H1 (cell line): ENCODE results near the gene CNN3. TPM values are rescaled to one million over a fixed set of nuclear protein-coding genes. Genes with fewer than 3 reads are reported as not detected.

Experiments used
- CTCF ChIA-PET: fragments of 300-600 bp; sonication (Branson Sonifier 250); formaldehyde crosslinking; loops from one replicate; lab custom pipeline; 2021; ENCODE audit not compliant: partially characterized antibody; lab: Charles Lee
- POLR2A ChIA-PET: fragments of 300-600 bp; sonication (Branson Sonifier 250); formaldehyde crosslinking; loops from one replicate; lab custom pipeline; 2021; ENCODE audit warnings: inconsistent platforms; ENCODE audit not compliant: partially characterized antibody; lab: Charles Lee
- DNase-seq, 2 experiments: peaks; one replicate each; pipeline versions ENCODE4 v3.0.0 to v3.0.0-alpha.2; 2010 to 2022; ENCODE audit warnings: low spot score in 2 of 2, low read depth in 1 of 2, mixed read lengths in 1 of 2
- FAIRE-seq: peaks from 2 replicates; lab custom pipeline; 2011; peaks lifted over from hg19 to GRCh38; lab: Jason Lieb, UNC
- H2AFZ ChIP-seq: 2 replicates; pipeline ENCODE4 v1.8.1; 2012; ENCODE audit warnings: low read length, inconsistent platforms
- H2AK5ac ChIP-seq: 2 replicates; pipeline ENCODE4 v1.6.1; 2013; ENCODE audit warnings: low read depth, low read length
- H2BK120ac ChIP-seq: replicated peaks from 2 replicates; pipeline ENCODE3; 2013; ENCODE audit warnings: low read depth, low read length, inconsistent platforms
- H2BK12ac ChIP-seq: 2 replicates; pipeline ENCODE4 v1.6.1; 2013; ENCODE audit warnings: low read depth, low read length
- H2BK15ac ChIP-seq: 2 replicates; pipeline ENCODE4 v1.6.1; 2013; ENCODE audit warnings: low read length
- H2BK20ac ChIP-seq: 2 replicates; pipeline ENCODE4 v1.6.1; 2013; ENCODE audit warnings: low read length
- H2BK5ac ChIP-seq: 2 replicates; pipeline ENCODE4 v1.6.1; 2013; ENCODE audit warnings: low read depth, low read length
- H3K14ac ChIP-seq: 2 replicates; pipeline ENCODE4 v1.6.1; 2013; ENCODE audit warnings: inconsistent platforms; ENCODE audit not compliant: insufficient read length
- H3K18ac ChIP-seq: 2 replicates; pipeline ENCODE4 v1.6.1; 2013; ENCODE audit warnings: low read length; ENCODE audit errors: extremely low read depth
- H3K23ac ChIP-seq: 2 replicates; pipeline ENCODE4 v1.6.1; 2013; ENCODE audit warnings: inconsistent platforms; ENCODE audit not compliant: insufficient read length
- H3K23me2 ChIP-seq: 2 replicates; pipeline ENCODE4 v1.6.1; 2013; ENCODE audit warnings: low read depth, low read length
- H3K27ac ChIP-seq: 2 replicates; pipeline ENCODE4 v1.6.1; 2011; ENCODE audit warnings: low read depth, low read length, inconsistent platforms
- H3K27me3 ChIP-seq, 4 experiments: replicated peaks in 1 of 4; 1 replicate in 1 of 4; 2 replicates in 3 of 4; pipeline versions ENCODE4 v1.6.1 to v1.8.1; 2011 to 2013; ENCODE audit warnings: low read length in 3 of 4, mild to moderate bottlenecking in 3 of 4, inconsistent platforms in 2 of 4, mixed read lengths in 2 of 4, moderate library complexity in 1 of 4; ENCODE audit not compliant: control insufficient read depth in 3 of 4, insufficient read depth in 3 of 4; ENCODE audit errors: extremely low read depth in 1 of 4
- H3K36me3 ChIP-seq, 4 experiments: 2 replicates each; pipeline versions ENCODE4 v1.6.1 to v1.8.1; 2011 to 2013; ENCODE audit warnings: mild to moderate bottlenecking in 4 of 4, low read length in 3 of 4, moderate library complexity in 2 of 4, control low read depth in 1 of 4, inconsistent platforms in 1 of 4; ENCODE audit not compliant: insufficient read depth in 4 of 4, control insufficient read depth in 2 of 4
- H3K4ac ChIP-seq: replicated peaks from 2 replicates; pipeline ENCODE3; 2013; ENCODE audit warnings: low read length, low read depth, mixed read lengths, inconsistent platforms; ENCODE audit not compliant: insufficient read length
- H3K4me1 ChIP-seq, 4 experiments: replicated peaks in 1 of 4; 1 replicate in 1 of 4; 2 replicates in 3 of 4; pipeline versions ENCODE4 v1.6.1 to v1.8.1; 2011 to 2013; ENCODE audit warnings: low read length in 3 of 4, inconsistent platforms in 2 of 4, mixed read lengths in 1 of 4; ENCODE audit not compliant: insufficient read depth in 4 of 4, control insufficient read depth in 3 of 4
- H3K4me2 ChIP-seq, 2 experiments: 2 replicates each; pipeline versions ENCODE4 v1.6.1 to v1.8.1; 2011 to 2013; ENCODE audit warnings: low read depth in 2 of 2, low read length in 2 of 2, control low read depth in 1 of 2, inconsistent platforms in 1 of 2, mild to moderate bottlenecking in 1 of 2; ENCODE audit not compliant: insufficient read depth in 1 of 2
- H3K4me3 ChIP-seq, 4 experiments: fragments of 200-600, 300-600 bp in 1 of 4; sonication (generic), shearing (Covaris generic), sonication (Bioruptor Twin) in 1 of 4; 2 replicates each; pipeline versions ENCODE4 v1.5.1 to v1.8.1; 2011 to 2016; ENCODE audit warnings: low read length in 4 of 4, low read depth in 3 of 4, control low read depth in 2 of 4, inconsistent platforms in 2 of 4, mild to moderate bottlenecking in 2 of 4, mixed read lengths in 1 of 4, moderate library complexity in 1 of 4; ENCODE audit not compliant: insufficient read depth in 2 of 4; ENCODE audit errors: extremely low read depth in 1 of 4
- H3K56ac ChIP-seq: replicated peaks from 2 replicates; pipeline ENCODE3; 2013; ENCODE audit warnings: low read depth, mild to moderate bottlenecking, mixed read lengths, low read length, inconsistent platforms; ENCODE audit not compliant: insufficient read length
- H3K79me1 ChIP-seq: 2 replicates; pipeline ENCODE4 v1.6.1; 2013; ENCODE audit warnings: low read depth, low read length, control low read depth
- H3K79me2 ChIP-seq, 2 experiments: 2 replicates each; pipeline versions ENCODE4 v1.6.1 to v1.8.1; 2012 to 2013; ENCODE audit warnings: low read length in 2 of 2, mild to moderate bottlenecking in 2 of 2, inconsistent platforms in 1 of 2; ENCODE audit not compliant: insufficient read depth in 2 of 2, control insufficient read depth in 1 of 2
- H3K9ac ChIP-seq, 4 experiments: replicated peaks in 1 of 4; 1 replicate in 1 of 4; 2 replicates in 3 of 4; pipeline versions ENCODE4 v1.6.1 to v1.8.1; 2011 to 2013; ENCODE audit warnings: low read depth in 3 of 4, low read length in 3 of 4, control low read depth in 2 of 4, mild to moderate bottlenecking in 2 of 4, moderate library complexity in 2 of 4, inconsistent platforms in 1 of 4; ENCODE audit errors: extremely low read depth in 1 of 4
- H3K9me3 ChIP-seq, 2 experiments: 2 replicates each; pipeline versions ENCODE4 v1.6.1 to v1.8.1; 2012 to 2013; ENCODE audit warnings: mild to moderate bottlenecking in 2 of 2, moderate library complexity in 2 of 2, control low read depth in 1 of 2, inconsistent platforms in 1 of 2, low read depth in 1 of 2, low read length in 1 of 2, mixed read lengths in 1 of 2; ENCODE audit not compliant: insufficient read depth in 2 of 2
- H4K20me1 ChIP-seq, 2 experiments: replicated peaks in 1 of 2; 2 replicates each; pipeline versions ENCODE3 to v1.8.1; 2011 to 2013; ENCODE audit warnings: inconsistent platforms in 2 of 2, low read length in 2 of 2, mild to moderate bottlenecking in 1 of 2; ENCODE audit not compliant: insufficient read depth in 2 of 2, control insufficient read depth in 1 of 2
- H4K5ac ChIP-seq: 2 replicates; pipeline ENCODE4 v1.6.1; 2013; ENCODE audit warnings: low read length, low read depth, mixed read lengths, inconsistent platforms; ENCODE audit not compliant: insufficient read length
- H4K8ac ChIP-seq: 2 replicates; pipeline ENCODE4 v1.8.0; 2013; ENCODE audit warnings: mild to moderate bottlenecking, moderate library complexity, low read length, inconsistent platforms; ENCODE audit not compliant: insufficient read depth; ENCODE audit errors: extremely low read depth
- H4K91ac ChIP-seq: replicated peaks from 2 replicates; pipeline ENCODE3; 2013; ENCODE audit warnings: low read length, mixed read lengths, inconsistent platforms; ENCODE audit not compliant: insufficient read length
- CHD2 ChIP-seq: IDR thresholded peaks from 2 replicates; pipeline ENCODE4 v1.6.1; 2012; ENCODE audit warnings: low read length, improper control_type of control experiment
- CREB1 ChIP-seq: IDR thresholded peaks from 2 replicates; pipeline ENCODE4 v1.6.1; 2012; ENCODE audit warnings: inconsistent platforms
- CTBP2 ChIP-seq: IDR thresholded peaks from 2 replicates; pipeline ENCODE4 v1.7.0; 2011; ENCODE audit warnings: borderline replicate concordance, mild to moderate bottlenecking, moderate library complexity, mixed read lengths, low read length; ENCODE audit not compliant: insufficient read depth, insufficient read length
- HDAC6 ChIP-seq: IDR thresholded peaks from one replicate; pipeline ENCODE4 v1.7.1; 2012; ENCODE audit warnings: low read depth, mild to moderate bottlenecking, inconsistent platforms, low read length, moderate library complexity
- JUND ChIP-seq: IDR thresholded peaks from 2 replicates; pipeline ENCODE4 v1.6.1; 2011; ENCODE audit warnings: mild to moderate bottlenecking, improper control_type of control experiment, low read length
- POLR2AphosphoS5 ChIP-seq: IDR thresholded peaks from 2 replicates; pipeline ENCODE4 v1.6.1; 2011; ENCODE audit warnings: low read depth, low read length
- RNF2 ChIP-seq: fragments of 200-900, 300-1000 bp; sonication (generic); IDR thresholded peaks from 2 replicates; pipeline ENCODE4 v1.7.1; 2016; ENCODE audit warnings: borderline replicate concordance, low read depth, mild to moderate bottlenecking, antibody characterized with exemption, low read length; ENCODE audit not compliant: poor library complexity, severe bottlenecking; ENCODE audit errors: missing control alignments
- SIRT6 ChIP-seq: IDR thresholded peaks from one replicate; pipeline ENCODE4 v1.7.1; 2012; ENCODE audit warnings: low read length, inconsistent platforms
- SIX5 ChIP-seq: IDR thresholded peaks from 2 replicates; pipeline ENCODE4 v1.6.1; 2011; ENCODE audit warnings: mild to moderate bottlenecking, low read depth, low read length
- SP1 ChIP-seq: IDR thresholded peaks from 2 replicates; pipeline ENCODE4 v1.6.1; 2011; ENCODE audit warnings: low read depth, low read length
- SUZ12 ChIP-seq: fragments of 200-600 bp; sonication (generic); IDR thresholded peaks from 2 replicates; pipeline ENCODE4 v1.6.1; 2012; ENCODE audit warnings: mild to moderate bottlenecking, inconsistent platforms, low read length, moderate library complexity, mixed read lengths
- TAF1 ChIP-seq: IDR thresholded peaks from 2 replicates; pipeline ENCODE4 v1.6.1; 2011; ENCODE audit warnings: mild to moderate bottlenecking, low read depth, low read length
- WGBS, 2 experiments: shearing (Covaris generic) in 1 of 2; methylation state at CpG; one replicate each; pipeline versions ENCODE4 v1.1.6 to v1.1.7; 2013 to 2015; ENCODE audit warnings: low lambda C conversion rate in 2 of 2, mixed read lengths in 2 of 2, inconsistent platforms in 1 of 2, low coverage in 1 of 2, missing lambda C conversion rate in 1 of 2; ENCODE audit not compliant: insufficient replicate concordance in 2 of 2, insufficient coverage in 1 of 2, insufficient read length in 1 of 2; ENCODE audit errors: extremely low coverage in 1 of 2, missing lambda C conversion rate in 1 of 2; 5-methylcytosine and 5-hydroxymethylcytosine counted together
- polyA plus RNA-seq, 7 experiments: library from polyadenylated mRNA; depleted of rRNA in 3 of 7; stranded (reverse) in 5 of 7; unstranded in 2 of 7; fragments of >200 nt in 5 of 7; fragments of 200-250 nt in 2 of 7; gene quantifications; 1 replicate in 5 of 7; 2 replicates in 1 of 7; 4 replicates in 1 of 7; pipeline versions ENCODE4 v1.2.1 to v1.2.3, GENCODE V29; 2011 to 2013; ENCODE audit warnings: missing spikeins in 2 of 7, mixed read lengths in 2 of 7
- total RNA-seq: library from RNA; stranded (reverse); fragmentation: NEBNext Ultra II Directional; extraction: Animal tissue kit (Norgen Biotek cat#: 25700); gene quantifications from 2 replicates; pipeline ENCODE4 v1.2.1, GENCODE V29; 2021
- TF ChIP-seq, protein P1 (sequence below): IDR thresholded peaks from 2 replicates; pipeline ENCODE4 v1.6.1; 2012; ENCODE audit warnings: inconsistent platforms
- TF ChIP-seq, protein P2 (sequence below): IDR thresholded peaks from 2 replicates; pipeline ENCODE4 v1.6.1; 2012; ENCODE audit warnings: inconsistent platforms

Gene CNN3
- total and polyA plus RNA-seq, 2 of the 8 experiments (the other 6 are each of a cell fraction or from before 2014, with no cell fraction given), result 134 to 266 TPM

DNA sequence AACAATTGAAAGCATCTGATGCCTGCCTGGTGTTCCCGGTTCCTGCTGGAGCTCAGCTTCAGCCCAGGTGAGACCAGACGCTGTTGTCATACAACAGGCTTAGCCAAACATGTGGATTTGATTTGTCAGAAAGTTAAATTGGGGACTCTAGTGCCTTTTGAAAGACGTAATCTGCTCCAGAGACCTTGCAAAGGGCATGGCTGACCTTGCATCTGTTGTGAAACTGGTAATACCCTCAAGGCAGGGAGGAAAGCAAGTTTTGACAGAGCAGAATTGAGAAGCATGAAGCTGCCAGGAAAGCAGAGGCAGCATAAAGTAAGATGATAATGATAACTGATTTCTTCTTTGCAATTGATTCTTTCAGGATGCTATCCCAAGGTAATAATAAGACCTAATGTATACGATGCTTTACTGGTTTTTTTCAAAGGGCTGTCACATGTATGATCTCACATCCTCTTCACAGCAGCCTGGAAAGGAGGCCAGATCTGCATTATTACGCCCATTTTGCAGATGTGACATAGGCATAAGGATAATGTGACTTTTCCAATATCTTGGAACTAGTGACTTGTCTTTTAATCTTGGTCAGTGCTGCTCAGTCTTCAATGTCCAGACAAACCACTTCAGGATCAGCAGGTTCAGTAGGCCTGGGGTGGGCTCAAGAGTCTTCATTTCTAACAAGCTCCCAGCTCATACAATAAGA lies 24.7 kb upstream of the CNN3 start:
- FAIRE-seq (no peak), DNase-seq (no peak)
- Histone ChIP-seq H2BK20ac (no peak overlapping the region), H2BK5ac (no peak overlapping the region), H3K36me3 (no peaks in the 10 kb centered on the region), H3K79me2 (no peaks in the 10 kb centered on the region), H4K5ac (no peak overlapping the region), H4K8ac (no peak overlapping the region), H3K4me1 (peaks cover 0 to 6% (median 6%) of the 10 kb centered on the region in 4 experiments; a peak in 3 of 7 replicates), H4K20me1 (no peaks in the 10 kb centered on the region), H3K79me1 (no peaks in the 10 kb centered on the region), H2AK5ac (no peak overlapping the region), H3K27me3 (no peaks in the 10 kb centered on the region), H3K4me2 (no peak overlapping the region), H2BK120ac (no peak overlapping the region), H2AFZ (no peak overlapping the region), H3K18ac (no peak overlapping the region), H3K23ac (no peak overlapping the region), H3K4ac (no peak overlapping the region), H3K56ac (no peak overlapping the region), H2BK15ac (no peak overlapping the region), H2BK12ac (no peak overlapping the region), H3K14ac (no peak overlapping the region), H4K91ac (no peak overlapping the region), H3K23me2 (no peaks in the 10 kb centered on the region), H3K27ac (no peak overlapping the region), H3K9ac (no peak overlapping the region), H3K9me3 (no peaks in the 10 kb centered on the region), H3K4me3 (no peak overlapping the region)
- ChIA-PET CTCF (no interaction called here), POLR2A (no interaction called here)
- 90% methylated on average over 5 of the region's 5 CpGs; no CpG with 5 or more reads in 1 of the 2 experiments for WGBS, 2 experiments
- TF ChIP-seq CREB1, result no peak
- TF ChIP-seq RNF2, result no peak
- TF ChIP-seq, protein P1, sequence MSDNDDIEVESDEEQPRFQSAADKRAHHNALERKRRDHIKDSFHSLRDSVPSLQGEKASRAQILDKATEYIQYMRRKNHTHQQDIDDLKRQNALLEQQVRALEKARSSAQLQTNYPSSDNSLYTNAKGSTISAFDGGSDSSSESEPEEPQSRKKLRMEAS, result no peak
- TF ChIP-seq SUZ12, result no peak
- TF ChIP-seq CHD2, result no peak
- no peak for TF ChIP-seq SIX5
- TF ChIP-seq POLR2AphosphoS5, result no peak
- no peak for TF ChIP-seq CTBP2
- TF ChIP-seq TAF1, result no peak
- TF ChIP-seq HDAC6, result no peak
- TF ChIP-seq SP1, result no peak
- no peak for TF ChIP-seq JUND
- no peak for TF ChIP-seq SIRT6
- TF ChIP-seq, protein P2, sequence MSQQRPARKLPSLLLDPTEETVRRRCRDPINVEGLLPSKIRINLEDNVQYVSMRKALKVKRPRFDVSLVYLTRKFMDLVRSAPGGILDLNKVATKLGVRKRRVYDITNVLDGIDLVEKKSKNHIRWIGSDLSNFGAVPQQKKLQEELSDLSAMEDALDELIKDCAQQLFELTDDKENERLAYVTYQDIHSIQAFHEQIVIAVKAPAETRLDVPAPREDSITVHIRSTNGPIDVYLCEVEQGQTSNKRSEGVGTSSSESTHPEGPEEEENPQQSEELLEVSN, result no peak
